ENCODE results near the gene ZNF814.
"Not testable (repeated sequence)": the region's sequence is repeated elsewhere in the genome, so short reads cannot be mapped to it uniquely, and the experiment has no call there.

ZNF814 gene

DNA sequence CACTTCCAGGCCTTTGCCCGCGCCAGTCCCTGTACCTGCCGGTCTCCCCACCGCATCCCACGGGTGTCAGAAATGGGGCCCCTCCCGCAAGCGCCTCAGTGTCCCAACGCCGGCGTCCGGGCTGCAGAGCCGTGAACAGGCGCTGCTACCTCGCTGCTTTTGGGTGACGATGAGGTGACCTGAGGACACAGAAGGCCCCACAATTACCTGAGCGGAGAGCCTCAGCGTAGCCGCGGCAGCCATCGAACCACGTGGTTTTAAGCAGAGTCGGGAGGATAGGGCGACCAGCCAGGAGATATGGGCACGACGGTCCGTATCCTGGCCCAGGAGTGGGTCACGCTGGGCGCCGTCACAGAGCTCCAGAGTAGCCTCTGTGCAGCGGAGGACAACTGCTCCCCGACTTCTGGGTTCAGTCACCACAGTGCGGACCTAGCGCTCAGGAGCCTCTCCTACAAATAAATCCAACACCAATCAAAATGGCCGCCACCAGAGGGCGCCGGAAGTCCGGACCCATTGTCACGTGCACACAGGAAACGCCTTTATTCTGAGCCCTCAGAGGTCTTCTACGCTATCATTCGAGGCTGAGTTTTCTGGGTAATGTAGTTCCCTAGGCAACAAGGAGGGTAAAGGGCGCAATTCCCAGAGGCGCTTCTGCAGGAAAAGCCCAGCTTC, at the start of gene ZNF814:
TSS of gene ZNF814 (minus strand) at position 478 of the 672 bp plus-strand sequence. CDS start at position 243, 235 bp downstream.
- peak; percentile 88 for DNase-seq

DNA sequence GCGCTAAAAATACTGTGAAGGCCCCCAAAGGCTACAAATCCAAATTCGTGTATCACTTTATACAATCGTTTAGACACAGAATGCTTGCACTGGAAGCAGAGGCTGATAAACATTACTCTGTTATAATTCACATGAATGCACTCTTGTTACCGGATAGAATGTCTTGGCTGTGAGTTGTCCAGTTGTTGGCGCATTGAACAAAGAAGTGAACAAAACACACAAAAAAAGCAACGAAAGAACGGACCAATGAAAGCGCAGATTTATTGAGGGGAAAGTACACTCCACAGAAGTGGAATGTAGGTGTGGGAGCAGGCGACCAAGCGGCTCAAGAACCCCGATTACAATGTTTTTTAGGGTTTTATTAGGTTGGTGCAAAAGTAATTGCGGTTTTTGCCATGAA, 46.9 kb upstream of the ZNF814 start:
- no peak for DNase-seq

DNA sequence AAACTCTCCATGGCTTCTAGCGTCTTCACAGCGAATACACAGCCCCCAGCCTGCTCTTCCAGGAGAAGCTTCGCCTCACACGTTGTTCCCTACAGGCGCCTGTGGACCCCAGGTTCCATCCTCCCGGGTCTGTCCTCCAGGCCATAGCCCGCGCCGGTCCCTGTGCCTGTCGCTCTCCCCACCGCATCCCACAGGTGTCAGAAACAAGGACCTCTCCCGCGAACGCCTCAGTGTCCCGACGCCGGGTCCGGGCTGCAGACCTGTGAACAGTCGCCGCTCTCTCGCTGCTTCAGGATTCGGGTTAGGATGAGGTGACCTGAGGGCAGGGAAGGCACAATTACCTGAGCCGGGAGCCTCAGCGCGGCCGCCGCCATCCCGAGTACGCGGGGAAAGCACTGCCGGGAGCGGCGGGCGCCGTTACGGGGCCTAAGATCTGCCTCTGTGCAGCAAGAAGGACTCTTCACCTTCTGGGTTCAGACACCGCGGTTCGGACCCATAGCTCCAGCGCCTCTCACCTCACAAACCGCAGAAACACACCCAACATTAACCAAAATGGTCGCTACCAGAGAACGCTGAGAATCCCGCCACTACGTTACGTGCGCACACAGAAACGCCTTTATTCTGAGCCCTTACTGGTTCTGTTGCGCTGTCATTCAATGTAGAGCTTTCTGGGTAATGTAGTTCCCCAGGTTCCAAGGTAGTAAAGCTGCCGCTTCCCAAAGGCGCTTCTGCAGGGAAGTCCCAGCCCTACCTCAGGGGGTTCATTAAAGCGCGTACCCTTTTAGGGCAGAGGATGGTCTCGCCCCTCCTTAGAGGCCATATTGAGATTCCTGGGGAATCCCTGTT, 46.2 kb upstream of the ZNF814 start, which contains the start of gene ZNF418:
TSS of gene ZNF418 (minus strand) at position 583 of the 846 bp plus-strand sequence. CDS start 1,580 bp downstream, outside the sequence.
- peak; percentile 68 for DNase-seq

DNA sequence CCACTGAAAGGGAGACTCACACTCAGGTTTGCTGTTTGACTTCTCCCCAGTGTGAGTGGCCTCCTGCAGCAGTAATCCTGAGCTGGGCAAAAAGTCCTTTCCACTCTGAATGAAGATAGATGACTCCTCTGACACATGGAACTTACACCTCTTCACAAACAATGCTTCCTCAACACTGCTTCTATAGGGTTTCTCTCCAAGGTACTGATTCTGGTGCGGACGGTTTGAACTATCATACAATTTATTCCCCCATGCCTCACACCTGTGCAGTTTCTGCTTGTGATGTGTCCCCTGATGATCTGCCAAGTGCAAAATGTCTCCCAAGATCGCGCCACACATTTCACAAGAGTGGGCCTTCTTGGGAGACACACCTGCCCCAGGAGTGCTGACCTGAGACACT, 38.8 kb upstream of the ZNF814 start:
- no peak for DNase-seq

DNA sequence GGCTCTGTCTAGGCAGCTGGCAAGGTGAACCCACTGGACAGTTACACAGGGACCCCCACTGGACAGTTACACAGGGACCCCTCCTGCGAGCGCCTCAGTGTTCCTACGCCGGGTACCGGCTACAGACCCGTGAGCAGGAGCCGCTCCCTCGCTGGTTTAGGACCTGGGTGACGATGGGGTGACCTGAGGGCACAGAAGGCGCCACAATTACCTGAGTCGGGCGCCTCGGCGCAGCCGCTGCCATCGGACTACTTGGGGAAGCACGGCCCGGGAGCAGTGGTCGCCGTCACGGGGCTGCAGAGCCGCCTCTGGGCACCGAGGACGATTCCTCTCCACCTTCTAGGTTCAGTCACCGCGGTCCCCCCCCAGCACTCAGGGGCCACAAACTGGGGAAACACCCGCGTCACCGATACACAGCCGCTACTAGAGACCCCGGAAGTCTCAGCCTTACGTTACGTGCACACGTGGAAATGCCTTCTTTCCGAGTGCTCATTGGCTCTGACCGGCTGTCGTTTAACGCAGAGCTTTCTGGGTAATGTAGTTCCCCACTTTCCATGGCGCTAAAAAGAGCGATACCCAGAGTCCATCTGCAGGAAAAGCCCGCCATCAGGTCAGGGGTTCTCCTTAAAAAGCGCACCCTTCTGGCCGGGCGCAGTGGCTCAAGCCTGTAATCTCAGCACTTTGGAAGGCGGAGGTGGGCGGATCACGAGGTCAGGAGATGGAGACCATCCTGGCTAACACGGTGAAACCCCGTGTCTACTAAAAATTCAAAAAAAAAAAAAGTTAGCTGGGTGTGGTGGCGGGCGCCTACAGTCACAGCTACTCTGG, 27.5 kb upstream of the ZNF814 start, which contains the start of gene ZNF417:
TSS of gene ZNF417 (minus strand) at position 425 of the 828 bp plus-strand sequence. CDS start at position 244, 181 bp downstream.
- peak; percentile 94 for DNase-seq

DNA sequence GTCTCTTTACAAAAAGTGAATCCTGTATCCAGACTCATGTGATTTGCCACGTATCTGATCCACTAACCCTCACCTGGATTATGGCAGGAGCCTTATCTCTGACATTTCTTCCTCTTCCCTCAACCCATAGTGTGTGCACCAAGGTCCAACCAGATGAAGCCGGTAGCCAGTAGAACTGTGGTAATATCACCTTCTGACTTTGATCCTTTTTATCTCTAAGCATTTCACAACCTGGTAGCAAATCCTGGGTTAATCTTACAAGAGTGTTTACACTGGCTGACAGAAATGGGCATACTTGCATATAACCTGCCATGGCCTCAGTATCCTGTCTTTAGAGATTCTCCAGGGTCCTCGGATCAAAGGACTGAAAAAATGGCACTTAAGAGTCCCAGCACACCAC, 25.7 kb upstream of the ZNF814 start:
- no peak for DNase-seq

DNA sequence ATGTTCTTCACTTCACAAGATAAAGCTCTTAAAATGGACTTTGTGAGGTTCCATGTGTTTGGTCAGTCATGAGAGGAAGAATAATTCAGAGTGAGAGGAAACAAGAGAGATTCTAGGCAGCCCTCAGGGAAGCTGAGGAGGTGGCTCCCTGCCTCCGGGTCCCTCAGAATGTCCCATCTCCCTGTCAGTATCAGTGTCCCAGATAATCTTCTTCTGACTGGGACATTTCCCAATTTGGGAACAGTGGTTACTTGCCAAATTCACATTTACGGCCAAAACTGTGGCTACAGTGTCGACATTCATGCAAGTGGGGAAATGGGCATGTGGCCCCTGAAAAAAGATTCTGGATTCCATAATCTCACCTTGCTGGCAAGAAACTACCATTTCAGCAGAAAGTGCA, 18.6 kb upstream of the ZNF814 start:
- DNase-seq: no peak

DNA sequence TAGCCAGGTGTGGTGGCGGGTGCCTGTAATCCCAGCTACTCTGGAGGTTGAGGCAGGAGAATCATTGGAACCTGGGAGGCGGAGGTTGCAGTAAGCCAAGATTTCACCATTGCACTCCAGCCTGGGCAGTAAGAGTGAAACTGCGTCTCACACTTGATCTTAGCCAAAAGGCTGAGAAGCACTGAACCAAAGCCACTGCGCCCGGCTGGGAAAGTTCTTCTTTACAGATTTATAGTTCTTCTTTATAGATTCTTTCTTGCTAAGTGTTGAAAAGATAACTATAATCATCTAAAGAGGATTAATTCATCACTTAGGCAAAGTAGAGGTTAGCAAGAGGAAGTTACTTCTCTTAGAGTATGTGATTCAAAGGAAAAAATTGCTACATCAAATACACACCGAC, 16.4 kb upstream of the ZNF814 start:
- DNase-seq: no peak

DNA sequence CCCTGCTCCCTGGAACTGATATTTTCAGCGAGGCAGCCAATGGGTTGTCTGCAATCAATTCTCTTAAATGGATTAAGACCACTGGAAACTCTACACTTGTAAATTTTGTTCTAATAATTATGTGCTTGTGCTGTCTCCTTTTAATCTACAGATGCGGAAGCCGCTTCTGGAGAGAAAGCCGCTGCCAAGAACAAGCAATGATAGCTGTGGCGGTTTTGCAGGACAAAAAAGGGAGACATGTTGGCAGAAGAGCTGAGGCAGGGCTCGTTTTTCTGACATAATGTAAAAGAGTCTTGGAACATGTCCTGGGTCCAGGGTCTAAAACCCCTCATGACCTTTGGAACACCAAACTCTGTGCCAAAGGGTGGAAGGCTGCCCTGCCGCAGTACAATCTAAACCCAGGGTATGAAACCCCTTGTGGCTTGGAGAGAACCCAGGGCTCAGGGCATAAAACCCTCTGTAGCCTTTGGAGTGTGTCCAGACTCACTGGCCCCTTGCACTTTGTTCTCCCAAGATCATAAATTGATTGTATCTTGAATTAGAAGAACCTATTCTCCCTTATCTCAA, 14.9 kb upstream of the ZNF814 start:
- no peak for DNase-seq

DNA sequence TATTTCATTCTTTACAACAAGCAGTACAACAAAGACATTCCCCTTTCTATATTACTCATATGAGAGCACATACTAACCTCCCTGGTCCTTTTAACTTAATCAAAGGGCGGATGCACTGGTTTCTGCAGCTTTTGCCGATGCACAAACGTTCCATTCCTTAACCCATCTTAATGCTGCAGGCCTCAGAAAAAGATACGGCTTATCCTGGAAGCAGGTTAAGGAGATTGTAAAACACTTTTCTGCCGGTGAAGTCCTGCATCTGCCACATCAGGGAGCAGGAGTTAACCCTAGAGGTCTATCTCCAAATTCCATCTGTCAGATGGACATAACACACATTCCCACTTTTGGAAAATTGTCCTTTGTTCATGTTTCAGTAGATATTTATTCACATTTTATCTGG, 11.5 kb upstream of the ZNF814 start:
- DNase-seq: no peak

DNA sequence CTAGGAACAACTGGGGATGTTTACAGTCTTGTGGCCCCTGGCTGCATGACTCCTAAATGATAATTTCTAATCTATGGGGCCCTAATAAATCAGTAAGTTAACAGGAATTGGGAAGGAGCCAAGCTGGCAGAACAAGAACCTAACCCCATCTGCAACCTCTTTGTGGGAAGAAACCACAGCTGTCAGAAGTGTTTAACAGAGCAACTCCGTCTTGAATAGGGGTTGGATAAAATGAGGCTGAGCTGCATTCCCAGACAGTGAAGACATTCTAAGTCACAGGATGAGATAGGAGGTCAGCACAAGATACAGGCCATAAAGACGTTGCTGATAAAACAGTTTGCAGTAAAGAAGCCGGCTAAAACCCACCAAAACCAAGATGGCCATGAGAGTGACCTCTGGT, 1.9 kb upstream of the ZNF814 start:
- not testable (repeated sequence) for DNase-seq

DNA sequence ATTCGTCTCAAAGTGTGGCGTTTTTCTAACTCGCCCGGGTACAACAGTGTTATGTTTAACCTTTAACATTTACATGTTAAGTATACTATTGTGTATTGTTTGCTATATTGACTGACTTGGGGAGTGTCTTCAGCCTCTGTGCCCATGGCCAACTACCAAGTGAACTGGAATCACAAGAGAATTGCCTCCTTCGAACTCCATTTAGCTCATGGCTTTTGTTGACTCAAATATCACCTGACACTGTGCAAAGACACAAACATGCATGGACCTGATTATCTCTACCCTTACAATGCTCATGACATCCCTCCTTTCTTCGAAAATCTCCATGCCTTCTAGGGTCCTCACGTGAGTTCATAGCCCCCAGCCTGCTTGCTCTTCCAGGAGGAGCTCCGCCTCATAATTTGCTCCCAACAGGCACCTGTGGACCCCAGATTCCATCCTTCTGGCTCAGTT, 704 bp downstream of the ZNF814 start:
- no peak for DNase-seq

DNA sequence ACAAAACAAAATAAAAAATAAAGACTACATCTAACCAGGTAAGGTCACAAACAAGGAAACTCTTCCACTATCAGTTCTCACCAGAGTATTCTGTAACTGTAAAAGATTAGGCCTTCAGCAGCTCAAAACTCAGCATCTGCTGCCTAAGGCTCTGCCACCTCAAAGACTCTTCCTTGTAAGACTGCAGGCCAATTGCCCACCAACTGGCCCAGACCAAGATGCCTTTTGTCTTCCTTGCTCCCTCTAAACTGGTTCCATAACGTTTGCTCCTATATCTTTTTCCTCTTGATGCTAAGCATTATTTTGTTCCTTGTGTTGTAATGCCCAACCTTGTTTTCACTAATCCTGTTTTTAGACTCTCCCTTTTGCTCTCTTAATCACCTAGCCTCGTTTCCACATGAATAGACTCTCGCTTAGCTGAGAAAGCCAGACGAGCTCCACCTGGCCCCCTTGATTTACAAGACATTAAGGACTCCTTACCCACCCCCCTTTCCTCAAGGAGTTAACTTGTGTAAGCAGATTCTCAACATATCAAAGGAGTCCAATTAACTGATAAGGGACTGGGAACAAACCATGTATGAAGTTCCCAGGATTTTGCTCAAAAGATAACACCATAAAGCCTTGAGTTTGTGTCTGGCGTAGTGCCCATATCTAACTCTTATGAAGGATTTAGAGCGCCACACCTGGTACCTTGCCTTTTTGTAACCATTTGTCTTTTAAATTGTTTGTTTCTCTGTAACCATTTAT, 1.5 kb downstream of the ZNF814 start:
- no peak for DNase-seq

DNA sequence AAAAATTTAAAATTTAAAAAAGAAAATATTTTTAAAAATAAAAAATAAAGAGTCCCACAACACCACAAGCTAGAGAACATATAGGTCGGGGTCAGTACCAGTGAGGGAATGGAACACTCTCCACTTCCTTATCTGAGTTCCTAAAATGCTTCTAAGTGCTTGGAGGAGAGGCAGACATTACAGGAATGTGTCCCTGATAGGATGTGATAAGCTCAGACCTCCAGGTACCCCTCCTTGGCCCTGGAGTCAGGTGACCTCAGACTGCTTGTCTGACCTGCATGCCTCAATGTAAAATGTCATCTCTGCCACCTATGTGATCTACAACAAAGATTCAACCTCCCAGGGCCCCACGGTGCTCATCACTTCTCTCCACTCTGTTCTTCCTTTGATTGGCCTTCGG, 2.8 kb downstream of the ZNF814 start:
- no peak for DNase-seq

DNA sequence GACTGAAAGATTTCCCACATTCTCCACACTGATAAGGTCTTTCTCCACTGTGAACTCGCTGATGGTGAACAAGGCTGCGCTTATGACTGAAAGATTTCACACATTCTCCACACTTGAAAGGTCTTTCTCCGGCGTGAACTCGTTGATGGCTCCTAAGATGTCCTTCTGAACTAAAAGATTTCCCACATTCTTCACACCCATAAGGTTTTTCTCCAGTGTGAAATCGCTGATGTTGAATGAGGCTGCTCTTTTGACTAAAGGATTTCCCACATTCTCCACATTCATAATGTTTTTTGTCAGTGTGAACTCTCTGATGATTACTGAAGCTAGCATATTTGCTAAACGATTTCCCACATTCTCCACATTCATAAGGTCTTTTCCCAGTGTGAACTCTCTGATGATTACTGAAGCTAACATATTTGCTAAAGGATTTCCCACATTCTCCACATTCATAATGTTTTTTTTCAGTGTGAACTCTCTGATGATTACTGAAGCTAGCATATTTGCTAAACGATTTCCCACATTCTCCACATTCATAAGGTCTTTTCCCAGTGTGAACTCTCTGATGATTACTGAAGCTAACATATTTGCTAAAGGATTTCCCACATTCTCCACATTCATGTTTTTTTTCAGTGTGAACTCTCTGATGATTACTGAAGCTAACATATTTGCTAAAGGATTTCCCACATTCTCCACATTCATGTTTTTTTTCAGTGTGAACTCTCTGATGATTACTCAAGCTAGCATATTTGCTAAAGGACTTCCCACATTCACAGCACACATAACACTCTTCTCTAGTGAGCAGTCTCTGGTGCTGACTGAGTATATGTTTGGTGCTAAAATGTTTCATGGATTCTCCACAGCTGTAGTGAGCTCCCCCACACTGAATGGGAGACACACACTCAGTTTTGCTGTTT, 14.7 kb downstream of the ZNF814 start:
- DNase-seq: not testable (repeated sequence)

DNA sequence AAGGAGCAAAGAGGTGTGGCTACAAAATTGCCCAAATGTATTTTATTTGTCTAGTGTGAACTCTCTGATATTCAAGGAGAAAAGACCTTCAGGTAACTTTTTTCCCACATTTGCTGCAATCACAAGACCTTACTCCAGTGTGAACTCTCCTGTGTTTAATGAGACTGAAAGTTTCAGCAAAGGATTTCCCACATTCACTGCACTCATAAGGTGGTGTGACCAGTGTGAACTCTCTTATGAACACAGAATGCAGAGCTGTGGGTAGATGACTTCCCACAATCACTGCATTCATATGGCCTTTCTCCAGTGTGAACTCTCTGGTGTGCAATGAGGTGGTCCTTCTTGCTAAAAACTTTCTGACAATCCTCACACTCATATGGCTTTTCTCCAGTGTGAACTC, 16.4 kb downstream of the ZNF814 start:
- DNase-seq: no peak

DNA sequence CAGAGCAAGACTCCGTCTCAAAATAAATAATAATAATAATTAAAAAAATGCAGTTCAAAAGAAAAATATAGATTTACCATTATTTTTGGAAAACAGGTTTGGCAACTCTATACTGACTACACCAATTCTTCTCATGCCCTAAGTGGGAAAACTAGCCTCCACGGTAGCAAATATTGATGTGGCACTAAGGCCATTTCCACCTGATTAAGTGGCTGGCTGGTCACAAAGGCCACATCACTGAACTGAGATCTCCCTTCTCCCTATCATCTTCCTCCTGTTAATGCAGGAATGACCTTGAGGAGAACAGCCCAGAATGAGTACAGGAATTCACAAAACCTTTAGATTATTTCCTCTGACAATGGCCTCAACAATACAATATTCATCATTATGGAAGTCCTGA, 18.6 kb downstream of the ZNF814 start:
- DNase-seq: no peak

DNA sequence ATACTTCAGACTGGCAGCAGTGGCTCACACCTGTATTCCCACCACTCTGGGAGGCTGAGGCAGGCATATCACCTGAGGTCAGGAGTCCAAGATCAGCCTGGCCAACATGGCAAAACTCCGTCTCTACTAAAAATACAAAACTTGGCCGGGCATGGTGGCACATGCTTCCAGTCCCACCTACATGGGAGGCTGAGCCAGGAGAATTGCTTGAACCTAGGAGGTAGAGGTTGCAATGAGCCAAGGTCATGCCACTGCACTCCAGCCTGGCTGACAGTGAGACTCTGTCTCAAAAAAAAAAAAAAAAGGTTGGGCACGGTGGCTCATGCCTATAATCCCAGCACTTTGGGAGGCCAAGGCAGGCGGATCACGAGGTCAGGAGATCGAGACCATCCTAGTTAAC, 19.2 kb downstream of the ZNF814 start:
- DNase-seq: not testable (repeated sequence)

DNA sequence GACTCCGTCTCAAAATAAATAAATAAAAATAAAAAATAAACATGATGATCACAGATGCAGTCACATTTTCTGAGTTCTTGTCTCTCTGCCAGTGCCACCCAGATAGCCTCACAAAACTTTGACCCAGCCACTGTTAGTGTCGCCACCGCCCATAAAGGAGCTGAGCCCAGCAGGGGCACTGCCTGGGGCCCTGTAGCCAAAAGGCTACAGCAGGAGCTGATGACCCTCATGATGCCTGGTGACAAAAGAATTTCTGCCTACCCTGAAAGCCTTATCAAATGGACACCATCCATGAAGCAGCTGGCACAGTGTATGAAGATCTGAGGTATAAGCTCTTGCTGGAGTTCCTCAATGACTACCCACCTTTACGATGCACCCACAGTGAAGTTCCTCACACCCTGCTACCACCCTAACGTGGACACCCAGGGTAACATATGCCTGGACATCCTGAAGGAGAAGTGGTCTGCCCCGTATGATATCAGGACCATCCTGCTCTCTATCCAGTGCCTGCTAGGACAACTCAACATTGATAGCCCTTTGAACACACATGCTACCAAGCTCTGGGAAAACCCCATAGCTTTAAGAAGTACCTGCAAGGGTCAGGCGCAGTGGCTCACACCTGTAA, 20.9 kb downstream of the ZNF814 start:
- DNase-seq: no peak

DNA sequence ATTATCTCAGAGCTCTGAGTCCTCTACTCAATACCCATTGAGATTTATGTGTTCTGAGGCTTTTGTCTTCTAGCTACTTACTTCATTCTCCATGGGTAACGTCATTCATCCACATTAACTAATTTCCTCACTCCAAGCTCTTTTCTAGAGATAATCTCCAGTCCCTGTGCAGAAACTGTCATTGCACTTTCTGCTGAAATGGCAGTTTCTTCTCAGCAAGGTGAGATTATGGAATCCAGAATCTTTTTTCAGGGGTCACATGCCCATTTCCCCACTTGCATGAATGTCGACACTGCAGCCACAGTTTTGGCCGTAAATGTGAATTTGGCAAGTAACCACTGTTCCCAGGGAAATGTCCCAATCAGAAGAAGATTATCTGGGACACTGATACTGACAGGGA, 26.5 kb downstream of the ZNF814 start:
- not testable (repeated sequence) for DNase-seq

Measured in CD4-positive, alpha-beta T cell treated with Interleukin-12 subunit alpha and Interleukin-12 subunit beta, for 1 hour (primary cell).